Left hindlimb (tissue), 1 donor: ENCODE data around the gene ATP7B.

Experiments used
- DNase-seq: peaks from one replicate; pipeline ENCODE4 v3.0.0-alpha.2; 2018

Gene ATP7B

DNA sequence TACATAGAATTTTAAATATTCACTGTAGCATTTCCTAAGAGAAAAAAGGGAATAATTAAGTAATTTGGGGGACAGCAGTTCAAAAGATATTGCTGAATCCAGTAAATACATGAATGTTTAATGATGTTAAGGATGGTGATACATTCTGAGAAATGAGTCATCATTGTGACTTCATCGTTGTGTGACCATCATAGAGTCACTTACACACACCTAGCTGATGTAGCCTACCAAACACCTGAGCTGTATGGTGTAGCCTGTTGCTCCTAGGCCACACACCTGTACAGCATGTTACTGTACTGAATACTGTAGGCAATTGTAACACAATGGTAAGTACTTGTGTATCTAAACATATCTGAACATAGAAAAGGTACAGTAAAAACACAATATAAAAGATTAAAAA lies 34.8 kb downstream of the ATP7B start:
- no peak for DNase-seq

- DNase-seq, result no peak
Measured at GRCh38 chr13:51974482-51974881, 36.8 kb downstream of the ATP7B start.

DNA sequence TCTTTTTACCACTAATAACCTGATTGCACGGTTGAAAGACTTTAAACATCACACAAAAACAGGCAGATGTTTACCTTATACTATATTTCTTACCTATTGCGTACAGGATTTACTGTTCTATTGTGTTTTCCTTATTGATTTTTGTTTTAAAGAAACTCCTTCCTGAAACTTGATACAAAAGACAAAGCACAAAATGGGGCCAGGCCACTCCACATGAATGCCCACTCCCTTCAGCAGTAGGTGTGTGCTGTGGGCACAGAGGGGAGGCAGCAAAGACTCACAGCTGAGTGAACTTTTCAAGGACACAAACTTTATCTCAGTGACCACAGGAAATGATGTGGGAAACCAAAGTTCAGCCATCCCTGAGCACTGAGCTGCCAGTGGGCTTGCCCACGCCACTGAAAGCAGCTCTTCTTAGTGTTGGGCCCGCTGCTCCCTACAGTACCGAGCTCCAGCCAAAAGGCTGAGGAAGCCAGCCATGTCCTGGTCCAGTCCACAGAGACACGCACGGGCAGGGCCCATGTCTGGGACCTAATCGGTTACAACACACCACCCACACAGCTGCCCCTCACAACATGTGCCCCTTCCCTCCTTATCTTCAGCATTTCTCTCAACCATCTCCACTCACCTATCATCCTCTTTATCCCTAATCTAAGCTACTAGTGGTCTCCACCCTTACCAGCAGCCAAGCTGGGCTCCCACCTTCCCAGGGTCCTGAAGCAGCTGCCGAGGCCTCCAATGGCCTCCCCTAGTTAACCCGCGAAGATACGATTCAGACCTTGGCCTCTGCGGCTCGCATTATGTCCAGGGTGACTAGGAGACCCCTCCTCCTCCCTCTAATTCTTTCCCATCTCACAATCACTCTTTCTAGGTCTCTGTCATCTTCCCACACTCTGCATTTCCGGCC lies 39.5 kb downstream of the ATP7B start:
- DNase-seq, result no peak

DNA sequence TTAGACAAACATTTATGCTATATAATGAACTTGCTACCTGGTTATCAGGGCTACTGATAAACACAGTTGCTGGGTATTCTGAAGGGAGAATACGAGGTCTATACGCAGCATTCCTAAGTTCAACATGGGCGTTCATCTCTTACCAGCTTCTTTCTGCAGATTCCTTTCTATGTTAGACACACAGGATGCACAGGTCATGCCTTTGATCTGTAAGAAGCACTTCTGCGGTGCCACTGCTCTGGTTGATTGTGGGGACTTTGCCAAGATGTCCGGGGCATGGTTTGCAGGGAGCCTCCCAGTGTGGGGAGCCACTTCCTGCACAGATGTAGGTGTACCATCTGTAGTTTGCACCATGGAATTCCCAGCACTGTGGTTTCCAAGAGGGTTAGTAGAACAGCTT lies 40.9 kb downstream of the ATP7B start:
- DNase-seq, result no peak

GRCh38 chr13:51967482-51968446 lies 43.5 kb downstream of the ATP7B start:
- DNase-seq, result no peak

- DNase-seq, result no peak
Measured at GRCh38 chr13:51966186-51966585, 45.1 kb downstream of the ATP7B start.

- DNase-seq, result no peak
Measured at GRCh38 chr13:51961493-51962403, 49.5 kb downstream of the ATP7B start.

DNA sequence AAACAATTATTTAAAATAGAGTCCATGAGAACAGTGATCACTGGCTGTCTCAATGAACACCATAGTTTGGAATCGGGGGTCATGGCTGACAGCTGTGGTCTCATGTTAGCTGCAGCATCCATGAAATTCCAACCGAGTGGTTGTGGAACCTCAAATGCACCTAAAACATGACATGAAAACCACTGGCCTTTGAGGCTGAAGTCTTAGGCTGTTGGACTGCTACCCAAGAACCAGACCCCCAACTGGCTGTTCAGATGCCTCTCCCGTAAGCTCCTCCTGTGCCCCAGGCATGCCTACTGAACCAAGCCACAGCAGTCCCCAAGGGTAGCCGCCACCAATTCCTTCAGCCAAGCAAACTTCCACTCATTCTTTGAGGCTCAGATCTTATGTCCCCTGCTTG lies 50.5 kb downstream of the ATP7B start:
- no peak for DNase-seq

- no peak for DNase-seq
Measured at GRCh38 chr13:51959773-51960172, 51.5 kb downstream of the ATP7B start.

GRCh38 chr13:51958217-51958547 lies 53.1 kb downstream of the ATP7B start:
- DNase-seq, result no peak

- DNase-seq, result no peak
Measured at GRCh38 chr13:51957377-51958216, 53.7 kb downstream of the ATP7B start.

GRCh38 chr13:51956717-51957116 lies 54.5 kb downstream of the ATP7B start:
- DNase-seq, result no peak

GRCh38 chr13:51955816-51956603 lies 55.2 kb downstream of the ATP7B start:
- peak; percentile 44 for DNase-seq

DNA sequence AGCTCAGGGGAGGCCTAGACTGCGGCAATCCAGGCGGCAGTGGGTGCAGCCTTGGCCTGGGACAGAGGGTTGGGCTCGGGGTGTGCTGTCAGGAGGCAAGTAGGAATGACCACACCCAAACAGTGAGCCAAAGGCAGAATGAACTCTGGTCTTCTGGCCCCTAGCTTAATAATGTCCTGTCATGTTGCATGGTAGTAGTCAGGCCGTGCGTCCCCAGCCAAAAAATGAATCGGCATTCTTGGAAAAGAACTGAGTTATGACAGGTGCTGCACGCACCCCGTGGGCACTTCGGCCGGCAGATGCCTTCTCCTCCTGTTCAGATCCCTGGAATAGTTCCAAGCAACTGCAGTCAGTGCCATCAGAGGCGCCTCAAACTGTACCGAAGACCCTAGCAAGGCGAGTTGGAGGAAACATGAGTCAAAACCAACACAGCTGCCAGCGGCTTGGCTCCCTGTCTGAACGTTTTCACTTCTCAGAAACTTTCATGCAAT lies 55.9 kb downstream of the ATP7B start:
- peak; percentile 73 for DNase-seq

DNA sequence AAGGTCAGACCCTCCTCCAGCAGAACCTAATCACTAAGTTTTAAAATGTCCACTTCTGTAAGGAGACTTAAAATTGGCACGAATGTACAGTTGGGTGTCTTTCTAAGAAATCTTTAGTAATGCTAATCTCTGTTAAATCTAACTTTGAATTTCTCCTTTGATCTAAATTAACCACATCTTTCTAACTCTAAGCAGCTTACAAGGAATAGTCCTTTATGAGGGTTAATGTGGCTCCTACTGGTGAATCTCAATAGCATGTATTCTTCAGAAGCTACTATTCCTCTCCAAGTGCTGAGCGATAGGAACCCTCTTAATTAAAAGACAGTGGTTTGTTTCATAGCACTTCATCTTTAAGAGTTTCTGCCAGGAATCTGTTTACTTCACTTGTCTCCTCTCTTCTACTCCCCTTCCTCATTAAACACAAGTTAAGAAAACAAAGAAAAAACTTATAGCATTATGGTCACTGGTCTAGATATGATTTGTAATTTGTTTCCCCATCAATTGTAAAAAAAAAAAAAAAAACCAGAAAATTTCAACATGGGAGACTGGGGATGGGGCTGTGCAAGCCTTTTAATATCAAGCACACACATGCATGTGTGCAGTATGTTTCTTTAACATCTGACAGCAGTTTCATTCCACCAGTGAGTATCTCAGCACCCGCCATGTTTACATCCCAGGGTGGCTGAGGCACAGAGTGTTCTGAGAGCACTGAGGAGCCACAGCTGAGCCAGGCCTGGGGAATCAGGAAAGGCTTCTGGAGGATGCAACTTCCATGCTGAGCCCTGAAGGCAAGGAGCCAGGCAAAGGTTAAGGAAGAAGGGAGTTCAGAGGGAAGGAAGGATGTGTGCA lies 57.7 kb downstream of the ATP7B start:
- no peak for DNase-seq

GRCh38 chr13:51950722-51951121 lies 60.5 kb downstream of the ATP7B start:
- no peak for DNase-seq

- DNase-seq, result no peak
Measured at GRCh38 chr13:51946163-51946669, 65.0 kb downstream of the ATP7B start.

GRCh38 chr13:51945149-51945548 lies 66.1 kb downstream of the ATP7B start:
- DNase-seq, result no peak

DNA sequence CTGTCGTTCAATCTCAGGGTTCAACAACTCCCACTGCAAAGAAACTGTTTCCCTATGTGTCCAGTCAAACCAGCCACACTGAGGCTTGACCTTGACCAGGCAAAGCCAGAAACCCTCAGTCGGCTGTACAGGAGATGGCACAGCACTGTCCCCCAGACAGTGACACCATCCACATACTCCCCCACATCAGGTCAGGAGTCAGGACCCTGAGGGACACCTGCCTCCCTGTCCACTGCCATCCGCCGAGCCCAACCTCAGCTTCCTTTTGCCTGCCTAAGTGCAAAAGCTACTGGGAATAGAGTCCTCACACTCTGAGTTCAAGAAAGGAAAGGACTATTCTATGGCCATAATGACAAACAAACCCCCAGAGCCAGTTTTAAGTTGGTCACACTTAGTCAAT lies 66.8 kb downstream of the ATP7B start:
- DNase-seq, result no peak

DNA sequence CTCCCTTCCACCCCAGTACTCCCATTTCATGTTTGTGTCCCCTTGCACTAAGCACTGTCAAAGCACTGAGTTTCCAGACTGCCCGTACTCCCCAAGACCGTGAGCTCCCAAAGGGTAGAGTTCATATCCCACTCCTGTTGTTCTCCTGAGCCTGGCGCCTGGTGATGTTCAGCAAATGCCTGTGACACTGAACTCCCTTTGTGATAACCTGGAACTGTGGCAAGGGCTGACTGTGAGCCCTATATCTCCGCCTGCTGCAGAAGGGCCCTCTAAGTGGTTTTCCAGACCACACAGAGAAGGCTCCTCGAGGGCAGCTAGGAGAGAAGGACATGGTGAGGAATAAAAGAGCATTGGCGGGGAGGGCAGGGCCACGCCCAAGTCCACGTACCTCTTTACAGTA lies 67.5 kb downstream of the ATP7B start:
- DNase-seq, result no peak
